Measurements from ENCODE around the gene BMI1.

- TF ChIP-seq POLR2AphosphoS5 (IDR thresholded peaks at IDR 0.05) (no peak), CTCF (IDR thresholded peaks at IDR 0.05 in 8 of 11, conservative IDR thresholded peaks at IDR 0.05 in 3 of 11) (no peak)
Measured at GRCh38 chr10:22280078-22280477, 40.8 kb upstream of the BMI1 start.

All from spleen (tissue), 7 donors.